Measurements from ENCODE around the gene ACSBG1. TPM values are rescaled to one million over a fixed set of nuclear protein-coding genes. Genes with fewer than 3 reads are reported as not detected.

The ACSBG1 gene
- total and polyA plus RNA-seq, 2 of the 8 experiments (the other 6 are each of a cell fraction or from before 2014, with no cell fraction given), result 5.4 to 7.1 TPM

DNA sequence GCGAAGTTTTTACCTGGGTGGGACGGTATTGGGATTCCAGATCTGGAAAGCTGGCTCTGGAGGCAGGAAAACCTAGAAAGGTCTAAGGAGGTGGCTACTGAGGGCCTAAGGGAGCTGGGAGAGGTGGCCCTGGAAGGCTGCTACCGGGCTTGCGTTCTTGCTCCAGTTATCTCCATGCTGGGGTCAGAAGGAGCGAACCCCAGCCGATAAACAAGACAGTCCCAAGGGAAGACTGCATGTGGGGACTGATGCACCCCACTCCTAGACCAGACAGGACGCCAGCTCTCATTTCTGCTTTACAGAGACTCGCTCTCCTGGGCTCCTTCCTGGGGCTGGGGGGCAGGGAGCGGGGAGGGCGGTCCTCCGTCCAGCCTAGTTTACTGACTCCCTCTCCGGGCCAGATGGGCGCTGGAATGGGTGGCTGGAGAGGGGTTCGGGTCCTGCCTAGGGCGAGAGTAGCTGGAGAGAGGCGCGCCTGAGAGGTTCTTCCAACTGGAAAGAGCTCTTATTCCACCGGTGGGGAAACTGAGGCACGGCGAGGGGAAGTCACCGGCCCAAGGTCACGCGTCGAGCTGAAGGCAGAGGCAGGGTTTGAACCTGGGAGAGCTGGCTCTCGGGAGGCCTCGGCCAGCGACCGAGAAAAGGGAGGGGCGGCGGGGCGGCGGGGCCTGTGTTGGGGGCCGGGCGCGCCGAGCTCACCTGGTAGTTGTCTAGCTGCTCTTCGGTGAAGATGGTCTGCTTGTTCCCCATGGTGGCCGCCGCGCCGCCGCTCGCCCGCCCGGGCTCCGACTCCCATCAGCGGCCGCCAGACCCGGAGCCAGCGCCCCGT is 103.7 kb downstream of the ACSBG1 start:
- Histone ChIP-seq H3K27ac (ENCODE audit: low read depth, low read length) (no peak overlapping the region), H3K23me2 (ENCODE audit: low read depth, low read length) (peaks cover 12% of the 10 kb centered on the region), H3K79me2 (ENCODE audit: control insufficient read depth in 1 of 2, insufficient read depth in 2 of 2, low read length in 2 of 2) (no peaks in the 10 kb centered on the region), H2BK5ac (ENCODE audit: low read depth, low read length) (no peak overlapping the region), H4K5ac (ENCODE audit: insufficient read length, low read depth, low read length) (peak overlapping the region; percentile 31), H2AK5ac (ENCODE audit: low read depth, low read length) (no peak overlapping the region), H4K91ac (replicated peaks; ENCODE audit: insufficient read length, low read length) (peak overlapping the region; percentile 20), H4K20me1 (replicated peaks in 1 of 2; ENCODE audit: control insufficient read depth in 1 of 2, insufficient read depth in 2 of 2, low read length in 2 of 2) (no peaks in the 10 kb centered on the region), H3K18ac (ENCODE audit: extremely low read depth, low read length) (no peak overlapping the region; the same call in 1 of the 2 replicates), H3K23ac (ENCODE audit: insufficient read length) (no peak overlapping the region), H2BK15ac (ENCODE audit: low read length) (no peak overlapping the region), H3K4me1 (replicated peaks in 1 of 4; ENCODE audit: control insufficient read depth in 3 of 4, insufficient read depth in 4 of 4, low read length in 3 of 4) (peaks cover 0 to 21% (median 14%) of the 10 kb centered on the region in 4 experiments; a peak in 6 of 7 replicates), H2BK120ac (replicated peaks; ENCODE audit: low read depth, low read length) (no peak overlapping the region), H3K9me3 (ENCODE audit: insufficient read depth in 2 of 2, low read depth in 1 of 2, low read length in 1 of 2) (no peaks in the 10 kb centered on the region), H4K8ac (ENCODE audit: extremely low read depth, insufficient read depth, low read length) (peak overlapping the region; percentile 84), H3K4me3 (ENCODE audit: extremely low read depth in 1 of 4, insufficient read depth in 2 of 4, low read depth in 3 of 4, low read length in 4 of 4) (peak overlapping the region; percentile 44 to 78 (median 56)), H2BK20ac (ENCODE audit: low read length) (no peak overlapping the region), H3K14ac (ENCODE audit: insufficient read length) (no peak overlapping the region), H2AFZ (ENCODE audit: low read length) (peak overlapping the region; percentile 25; the same call in 1 of the 2 replicates), H3K56ac (replicated peaks; ENCODE audit: insufficient read length, low read depth, low read length) (no peak overlapping the region), H3K4me2 (ENCODE audit: insufficient read depth in 1 of 2, low read depth in 2 of 2, low read length in 2 of 2) (peak overlapping the region; percentile 66 to 75), H3K36me3 (ENCODE audit: control insufficient read depth in 2 of 4, insufficient read depth in 4 of 4, low read length in 3 of 4) (no peaks in the 10 kb centered on the region), H3K9ac (replicated peaks in 1 of 4; ENCODE audit: extremely low read depth in 1 of 4, low read depth in 3 of 4, low read length in 3 of 4) (peak overlapping the region; percentile 13 to 66 (median 43); a peak in 2 of 7 replicates), H3K4ac (replicated peaks; ENCODE audit: insufficient read length, low read depth, low read length) (peak overlapping the region; percentile 32), H3K27me3 (replicated peaks in 1 of 4; ENCODE audit: control insufficient read depth in 3 of 4, extremely low read depth in 1 of 4, insufficient read depth in 3 of 4, low read length in 3 of 4) (no peaks in the 10 kb centered on the region; a peak in 1 of 7 replicates), H3K79me1 (ENCODE audit: low read depth, low read length) (peaks cover 8% of the 10 kb centered on the region), H2BK12ac (ENCODE audit: low read depth, low read length) (no peak overlapping the region; the same call in 1 of the 2 replicates)
- WGBS, 2 experiments (ENCODE audit: extremely low coverage in 1 of 2, insufficient coverage in 1 of 2, insufficient read length in 1 of 2, insufficient replicate concordance in 2 of 2, low coverage in 1 of 2, low lambda C conversion rate in 2 of 2, missing lambda C conversion rate in 1 of 2), result 49% methylated on average over 24 of the region's 51 CpGs; no CpG with 5 or more reads in 1 of the 2 experiments
- DNase-seq (ENCODE audit: low read depth in 1 of 2, low spot score in 2 of 2) (peak in 1 of 2 experiments; percentile 56), FAIRE-seq (no peak)
- TF ChIP-seq POLR2A (IDR thresholded peaks at IDR 0.05; ENCODE audit: control extremely low read depth in 1 of 2, low read depth in 2 of 2, low read length in 2 of 2), result no peak
- TF ChIP-seq EP300 (IDR thresholded peaks at IDR 0.05; ENCODE audit: borderline replicate concordance in 1 of 2, low read depth in 2 of 2, low read length in 2 of 2), result no peak
- TF ChIP-seq PHF8 (conservative IDR thresholded peaks at IDR 0.05; ENCODE audit: low read depth, low read length), result 0 out of 2 replicates have a peak, but pooled peaks have one; percentile 15
- TF ChIP-seq SIN3A (conservative IDR thresholded peaks at IDR 0.05 in 1 of 2, IDR thresholded peaks at IDR 0.05 in 1 of 2; ENCODE audit: low read depth in 1 of 2, low read length in 2 of 2), result no peak
- TF ChIP-seq BACH1 (IDR thresholded peaks at IDR 0.05; ENCODE audit: low read length), result no peak
- CTCF ChIA-PET (ENCODE audit: partially characterized antibody), result interaction anchor here (0.7 to 6.8 kb wide), 29 partner anchors 8 to 171 kb away, joined by 3 to 64 read pairs (median 4); no protein-coding TSS in a partner anchor
- POLR2A ChIA-PET (ENCODE audit: partially characterized antibody), result interaction anchor here (0.8 to 1.7 kb wide), 3 partner anchors 8 to 10 kb away, joined by 3 to 9 read pairs (median 7); no protein-coding TSS in a partner anchor

All from H1 (cell line).